Tibial artery (tissue), 4 donors: ENCODE data around the gene SLC15A3.

Experiments
- DNase-seq, 2 donors: peaks; one replicate each; pipeline ENCODE4 v3.0.0-alpha.2; 2019
- H3K27ac ChIP-seq, 2 donors: fragments of 200-600 bp; sonication (generic) in 1 of 2; 1 replicate in 1 of 2; 2 replicates in 1 of 2; pipeline ENCODE4 v1.5.1; 2018 to 2019; ENCODE audit warnings: mild to moderate bottlenecking in 1 of 2
- H3K27me3 ChIP-seq, 2 donors: fragments of 200-600 bp; sonication (generic) in 1 of 2; one replicate each; pipeline versions ENCODE4 v1.5.1 to v1.6.0; 2016 to 2019
- H3K36me3 ChIP-seq, 3 donors: fragments of 200-600 bp; sonication (generic) in 2 of 3; one replicate each; pipeline ENCODE4 v1.5.1; 2016 to 2019; ENCODE audit warnings: mild to moderate bottlenecking in 2 of 3
- H3K4me1 ChIP-seq, 4 donors: fragments of 200-600 bp; sonication (generic) in 2 of 4; 1 replicate in 3 of 4; 2 replicates in 1 of 4; pipeline ENCODE4 v1.5.1; 2016 to 2019
- H3K4me3 ChIP-seq, 2 donors: fragments of 200-600 bp; sonication (generic) in 1 of 2; 1 replicate in 1 of 2; 2 replicates in 1 of 2; pipeline ENCODE4 v1.5.1; 2018 to 2019; ENCODE audit warnings: mild to moderate bottlenecking in 2 of 2
- H3K9me3 ChIP-seq, 3 donors: fragments of 200-600 bp; sonication (generic) in 1 of 3; one replicate each; pipeline ENCODE4 v1.5.1; 2016 to 2019
- CTCF ChIP-seq, 2 experiments: fragments of 200-600 bp in 1 of 2; fragments of 450-650 bp in 1 of 2; IDR thresholded peaks; one replicate each; pipeline ENCODE4 v1.5.1; 2017 to 2019; ENCODE audit warnings: antibody characterized with exemption in 2 of 2, mild to moderate bottlenecking in 1 of 2, moderate library complexity in 1 of 2
- intact Hi-C: fragments of 100-400 bp; cut with DNase I; formaldehyde crosslinking; loops from one replicate; pipeline ENCODE4 v1.15.0; 2023; ENCODE audit warnings: low total_unique reads

Gene SLC15A3

GRCh38 chr11:60932605-60933356, 19.2 kb downstream of the SLC15A3 start:
- TF ChIP-seq CTCF (IDR thresholded peaks at IDR 0.05) = no peak
- Histone ChIP-seq H3K9me3 (no peaks in the 10 kb centered on the region), H3K4me1 (no peaks in the 10 kb centered on the region), H3K36me3 (peaks cover 0 to 14% (median 4%) of the 10 kb centered on the region in 3 donors), H3K27me3 (peaks cover 0 to 9% of the 10 kb centered on the region in 2 donors), H3K27ac (no peak overlapping the region), H3K4me3 (no peak overlapping the region)
- intact Hi-C loops = no loop called here
- DNase-seq = no peak

DNA sequence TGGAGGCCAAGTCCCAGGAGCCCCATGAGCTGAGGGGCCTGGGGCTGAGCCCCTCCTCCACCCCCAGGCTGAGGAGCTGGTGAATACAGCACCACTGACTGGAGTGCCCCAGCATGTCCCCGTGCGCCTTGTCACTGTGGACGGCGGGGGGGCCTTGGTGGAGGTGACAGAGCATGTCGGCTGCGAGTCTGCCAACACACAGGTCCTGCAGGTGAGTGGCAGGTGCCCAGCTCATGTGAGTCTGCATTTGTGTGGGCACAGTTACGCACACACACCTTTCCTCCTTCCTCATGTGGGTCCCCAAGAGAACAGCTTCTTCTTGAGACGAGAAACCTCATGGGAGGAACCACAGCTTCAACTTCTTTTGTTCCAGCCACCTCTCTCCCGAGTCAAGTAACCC, 20.1 kb downstream of the SLC15A3 start:
- Histone ChIP-seq H3K36me3 (peaks cover 0 to 8% (median 0%) of the 10 kb centered on the region in 3 donors), H3K9me3 (no peaks in the 10 kb centered on the region), H3K4me1 (no peaks in the 10 kb centered on the region), H3K4me3 (no peak overlapping the region), H3K27ac (no peak overlapping the region), H3K27me3 (peaks cover 0 to 9% of the 10 kb centered on the region in 2 donors)
- DNase-seq = no peak
- no peak for TF ChIP-seq CTCF (IDR thresholded peaks at IDR 0.05)
- intact Hi-C loops = no loop called here

- H3K27ac ChIP-seq = no peak overlapping the region
- DNase-seq = no peak
- H3K36me3 ChIP-seq = no peaks in the 10 kb centered on the region
- no peak for TF ChIP-seq CTCF (IDR thresholded peaks at IDR 0.05)
- H3K4me3 ChIP-seq = no peak overlapping the region
- peaks cover 0 to 9% of the 10 kb centered on the region in 2 donors for H3K27me3 ChIP-seq
- intact Hi-C loops = no loop called here
- peaks cover 0 to 2% (median under 1%) of the 10 kb centered on the region in 4 donors for H3K4me1 ChIP-seq
- H3K9me3 ChIP-seq = no peaks in the 10 kb centered on the region
Observed at GRCh38 chr11:60930394-60930793, 21.6 kb downstream of the SLC15A3 start.

DNA sequence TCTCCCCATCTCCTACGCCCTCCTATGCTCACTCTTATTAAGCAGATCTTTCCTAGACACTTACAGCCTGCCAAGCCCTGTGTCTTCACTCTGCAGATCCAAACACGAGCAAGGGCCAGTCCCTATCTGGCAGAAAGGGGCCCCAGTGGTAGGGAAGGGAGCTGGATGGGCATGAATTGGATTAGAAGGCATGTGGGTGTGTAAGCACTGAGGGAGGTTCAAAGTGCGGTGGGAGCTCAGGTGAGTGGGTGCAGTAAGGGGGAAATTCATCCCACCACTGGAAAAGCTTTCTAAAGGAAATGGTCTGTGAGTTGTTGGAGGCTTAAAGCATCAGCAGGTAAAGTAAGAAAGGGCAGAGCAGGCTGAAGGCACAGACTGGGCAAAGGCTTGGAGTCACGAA, 22.2 kb downstream of the SLC15A3 start:
- H3K27ac ChIP-seq = no peak overlapping the region
- H3K36me3 ChIP-seq = no peaks in the 10 kb centered on the region
- peaks cover 0 to 8% (median 6%) of the 10 kb centered on the region in 4 donors for H3K4me1 ChIP-seq
- no peak for DNase-seq
- no peaks in the 10 kb centered on the region for H3K9me3 ChIP-seq
- peaks cover 0 to 13% of the 10 kb centered on the region in 2 donors for H3K27me3 ChIP-seq
- no peak overlapping the region for H3K4me3 ChIP-seq
- no peak for TF ChIP-seq CTCF (IDR thresholded peaks at IDR 0.05)
- intact Hi-C loops = loop anchor here (10.0 kb wide), 1 partner anchor 195 kb away; no protein-coding TSS in a partner anchor

GRCh38 chr11:60928563-60929001, 23.4 kb downstream of the SLC15A3 start:
- H3K27me3 ChIP-seq = peaks cover 0 to 22% of the 10 kb centered on the region in 2 donors
- peaks cover 0 to 20% (median 18%) of the 10 kb centered on the region in 4 donors for H3K4me1 ChIP-seq
- intact Hi-C loops = loop anchor here (10.0 kb wide), 1 partner anchor 196 kb away; no protein-coding TSS in a partner anchor
- H3K9me3 ChIP-seq = no peaks in the 10 kb centered on the region
- H3K4me3 ChIP-seq = no peak overlapping the region
- TF ChIP-seq CTCF (IDR thresholded peaks at IDR 0.05) = no peak
- H3K27ac ChIP-seq = no peak overlapping the region
- no peak for DNase-seq
- no peaks in the 10 kb centered on the region for H3K36me3 ChIP-seq
